ENCODE data around the gene MAML3.

DNA sequence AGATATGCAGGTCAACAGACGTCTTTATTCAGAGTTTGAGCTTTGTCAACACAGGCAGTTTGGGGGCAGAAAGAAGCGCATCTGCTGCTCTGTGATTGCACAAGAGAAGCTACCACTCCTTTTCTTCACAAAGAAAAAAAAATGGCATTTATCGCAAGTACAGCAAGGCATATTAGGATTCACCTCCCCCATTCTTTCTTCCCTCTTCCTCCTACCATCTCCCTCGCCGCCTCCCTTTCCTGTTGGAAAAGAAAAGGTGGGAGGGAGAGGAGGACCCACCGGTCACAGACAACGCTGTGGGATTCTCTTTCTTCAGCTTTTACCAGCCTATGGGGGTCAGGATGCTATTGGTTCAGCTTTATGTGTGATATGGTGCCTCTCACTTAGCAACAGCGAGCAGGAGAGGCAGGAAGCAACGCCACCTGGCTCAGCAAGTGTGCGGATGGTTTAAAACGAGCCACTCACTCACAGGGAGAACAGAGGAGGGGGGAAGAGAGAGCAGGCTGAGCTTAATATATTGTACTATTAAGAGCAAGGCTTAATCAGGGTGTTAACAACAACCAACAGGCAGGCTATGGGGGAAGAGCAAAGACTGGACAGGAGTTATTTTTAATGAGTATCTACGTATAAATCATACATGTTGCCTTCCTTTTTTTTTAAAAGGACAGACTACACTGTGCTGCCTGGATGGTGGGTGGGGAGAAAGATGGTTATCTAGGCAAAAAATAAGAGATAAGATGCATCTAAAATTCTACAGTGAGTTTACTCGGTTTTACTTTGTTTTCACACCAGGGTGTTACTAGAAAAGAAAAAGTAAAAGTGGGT, 104.7 kb downstream of the MAML3 start:
- TF ChIP-seq, protein P1, sequence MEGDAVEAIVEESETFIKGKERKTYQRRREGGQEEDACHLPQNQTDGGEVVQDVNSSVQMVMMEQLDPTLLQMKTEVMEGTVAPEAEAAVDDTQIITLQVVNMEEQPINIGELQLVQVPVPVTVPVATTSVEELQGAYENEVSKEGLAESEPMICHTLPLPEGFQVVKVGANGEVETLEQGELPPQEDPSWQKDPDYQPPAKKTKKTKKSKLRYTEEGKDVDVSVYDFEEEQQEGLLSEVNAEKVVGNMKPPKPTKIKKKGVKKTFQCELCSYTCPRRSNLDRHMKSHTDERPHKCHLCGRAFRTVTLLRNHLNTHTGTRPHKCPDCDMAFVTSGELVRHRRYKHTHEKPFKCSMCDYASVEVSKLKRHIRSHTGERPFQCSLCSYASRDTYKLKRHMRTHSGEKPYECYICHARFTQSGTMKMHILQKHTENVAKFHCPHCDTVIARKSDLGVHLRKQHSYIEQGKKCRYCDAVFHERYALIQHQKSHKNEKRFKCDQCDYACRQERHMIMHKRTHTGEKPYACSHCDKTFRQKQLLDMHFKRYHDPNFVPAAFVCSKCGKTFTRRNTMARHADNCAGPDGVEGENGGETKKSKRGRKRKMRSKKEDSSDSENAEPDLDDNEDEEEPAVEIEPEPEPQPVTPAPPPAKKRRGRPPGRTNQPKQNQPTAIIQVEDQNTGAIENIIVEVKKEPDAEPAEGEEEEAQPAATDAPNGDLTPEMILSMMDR (IDR thresholded peaks at IDR 0.05) = no peak
- no peak for TF ChIP-seq POLR2A (IDR thresholded peaks at IDR 0.05)

Measured in lower leg skin (tissue), 3 donors.